Activated CD4-positive, alpha-beta T cell treated with anti-CD3 and anti-CD28 coated beads, Interleukin-2, amount 10 ng/mL, durations not matched to agents 7 days and 5 days (primary cell): Measurements from ENCODE around the gene NEO1. TPM values are rescaled to one million over a fixed set of nuclear protein-coding genes. Genes with fewer than 3 reads are reported as not detected.

Source experiments
- CTCF ChIA-PET: fragments of 350-600 bp; sonication (Branson Sonifier 250); formaldehyde crosslinking; loops from one replicate; lab custom pipeline; 2021; ENCODE audit warnings: antibody characterized with exemption; lab: Charles Lee
- POLR2A ChIA-PET: fragments of 350-600 bp; sonication (Branson Sonifier 250); formaldehyde crosslinking; loops from one replicate; lab custom pipeline; 2021; ENCODE audit warnings: antibody characterized with exemption; lab: Charles Lee
- DNase-seq: peaks from one replicate; pipeline ENCODE4 v3.0.0-alpha.2; 2020
- H3K27ac Mint-ChIP-seq: one replicate; pipeline ENCODE4 v1.8.0; 2021; ENCODE audit warnings: mild to moderate bottlenecking, moderate library complexity, mixed read lengths
- H3K27me3 Mint-ChIP-seq: one replicate; pipeline ENCODE4 v1.8.0; 2021; ENCODE audit warnings: mixed read lengths
- H3K36me3 Mint-ChIP-seq: one replicate; pipeline ENCODE4 v1.8.0; 2021; ENCODE audit warnings: low read depth, mixed read lengths
- H3K4me1 Mint-ChIP-seq: one replicate; pipeline ENCODE4 v1.8.0; 2021; ENCODE audit warnings: mixed read lengths
- H3K4me3 Mint-ChIP-seq: one replicate; pipeline ENCODE4 v1.8.0; 2021; ENCODE audit warnings: mild to moderate bottlenecking, moderate library complexity, mixed read lengths
- H3K9me3 Mint-ChIP-seq: one replicate; pipeline ENCODE4 v1.8.0; 2021; ENCODE audit warnings: mixed read lengths
- total RNA-seq, 2 experiments: library from RNA; stranded (reverse); gene quantifications; one replicate each; pipeline ENCODE4 v1.2.3, GENCODE V29; 2021

The NEO1 gene
- total RNA-seq, 2 experiments from 2014 or later = 4.3 to 5.8 TPM

GRCh38 chr15:73305331-73306211, 253.3 kb downstream of the NEO1 start:
- DNase-seq = peak; percentile 36
- no peaks in the 10 kb centered on the region for H3K9me3 Mint-ChIP-seq
- ChIA-PET POLR2A (no interaction called here), CTCF (no interaction called here)
- H3K36me3 Mint-ChIP-seq = no peaks in the 10 kb centered on the region
- H3K4me3 Mint-ChIP-seq = no peak overlapping the region
- H3K27me3 Mint-ChIP-seq = peaks cover 2% of the 10 kb centered on the region
- H3K4me1 Mint-ChIP-seq = peaks cover 4% of the 10 kb centered on the region
- H3K27ac Mint-ChIP-seq = no peak overlapping the region

GRCh38 chr15:73308305-73308704, 256.0 kb downstream of the NEO1 start:
- H3K36me3 Mint-ChIP-seq = no peaks in the 10 kb centered on the region
- CTCF ChIA-PET = no interaction called here
- POLR2A ChIA-PET = interaction anchor here (0.6 kb wide), 1 partner anchor 441 kb away, joined by 3 read pairs; no protein-coding TSS in a partner anchor

GRCh38 chr15:73313861-73314260, 261.6 kb downstream of the NEO1 start:
- CTCF ChIA-PET = no interaction called here

More at GRCh38 chr15:73308305-73308704, 256.0 kb downstream of the NEO1 start:
- Mint-ChIP-seq H3K27ac (no peak overlapping the region), H3K27me3 (peaks cover 6% of the 10 kb centered on the region), H3K4me1 (peaks cover 3% of the 10 kb centered on the region), H3K4me3 (no peak overlapping the region), H3K9me3 (no peaks in the 10 kb centered on the region)
- no peak for DNase-seq

GRCh38 chr15:73317651-73318462, 265.6 kb downstream of the NEO1 start:
- no peak for DNase-seq
- no peak overlapping the region for H3K4me3 Mint-ChIP-seq
- no peaks in the 10 kb centered on the region for H3K4me1 Mint-ChIP-seq
- H3K27ac Mint-ChIP-seq = no peak overlapping the region
- POLR2A ChIA-PET = interaction anchor here (0.5 kb wide), 1 partner anchor 150 kb away, joined by 3 read pairs; no protein-coding TSS in a partner anchor
- no peaks in the 10 kb centered on the region for H3K36me3 Mint-ChIP-seq
- peaks cover 19% of the 10 kb centered on the region for H3K27me3 Mint-ChIP-seq
- H3K9me3 Mint-ChIP-seq = no peaks in the 10 kb centered on the region
- CTCF ChIA-PET = no interaction called here

More at GRCh38 chr15:73313861-73314260, 261.6 kb downstream of the NEO1 start:
- Mint-ChIP-seq H3K4me1 (no peaks in the 10 kb centered on the region), H3K36me3 (no peaks in the 10 kb centered on the region), H3K27me3 (peaks cover 20% of the 10 kb centered on the region), H3K4me3 (no peak overlapping the region), H3K9me3 (no peaks in the 10 kb centered on the region), H3K27ac (no peak overlapping the region)
- POLR2A ChIA-PET = no interaction called here
- DNase-seq = no peak

GRCh38 chr15:73318463-73319351, 266.4 kb downstream of the NEO1 start:
- no peak for DNase-seq
- Mint-ChIP-seq H3K36me3 (no peaks in the 10 kb centered on the region), H3K27me3 (peaks cover 19% of the 10 kb centered on the region), H3K4me1 (no peaks in the 10 kb centered on the region), H3K9me3 (no peaks in the 10 kb centered on the region), H3K27ac (no peak overlapping the region), H3K4me3 (no peak overlapping the region)
- CTCF ChIA-PET = no interaction called here
- POLR2A ChIA-PET = interaction anchor here (0.5 kb wide), 1 partner anchor 149 kb away, joined by 3 read pairs; no protein-coding TSS in a partner anchor

GRCh38 chr15:73319460-73320245, 267.4 kb downstream of the NEO1 start:
- ChIA-PET CTCF (interaction anchor here (0.5 kb wide), 1 partner anchor 821 kb away, joined by 4 read pairs; no protein-coding TSS in a partner anchor), POLR2A (no interaction called here)
- no peak overlapping the region for H3K27ac Mint-ChIP-seq
- H3K27me3 Mint-ChIP-seq = peaks cover 19% of the 10 kb centered on the region
- no peak for DNase-seq
- H3K9me3 Mint-ChIP-seq = no peaks in the 10 kb centered on the region
- no peaks in the 10 kb centered on the region for H3K4me1 Mint-ChIP-seq
- H3K4me3 Mint-ChIP-seq = no peak overlapping the region
- H3K36me3 Mint-ChIP-seq = no peaks in the 10 kb centered on the region

GRCh38 chr15:73320619-73321180, 268.4 kb downstream of the NEO1 start:
- Mint-ChIP-seq H3K4me1 (no peaks in the 10 kb centered on the region), H3K27ac (no peak overlapping the region), H3K27me3 (peaks cover 16% of the 10 kb centered on the region), H3K4me3 (no peak overlapping the region), H3K36me3 (no peaks in the 10 kb centered on the region), H3K9me3 (no peaks in the 10 kb centered on the region)
- CTCF ChIA-PET = no interaction called here
- POLR2A ChIA-PET = no interaction called here
- no peak for DNase-seq

GRCh38 chr15:73321496-73322450, 269.5 kb downstream of the NEO1 start:
- Mint-ChIP-seq H3K9me3 (no peaks in the 10 kb centered on the region), H3K4me3 (no peak overlapping the region), H3K27ac (no peak overlapping the region), H3K36me3 (no peaks in the 10 kb centered on the region), H3K4me1 (no peaks in the 10 kb centered on the region), H3K27me3 (peaks cover 14% of the 10 kb centered on the region)
- ChIA-PET CTCF (interaction anchor here (1.6 kb wide), 1 partner anchor 12 kb away, joined by 3 read pairs; no protein-coding TSS in a partner anchor), POLR2A (no interaction called here)
- DNase-seq = no peak

GRCh38 chr15:73322665-73323373, 270.6 kb downstream of the NEO1 start:
- no peak overlapping the region for H3K27ac Mint-ChIP-seq
- no peaks in the 10 kb centered on the region for H3K4me1 Mint-ChIP-seq
- POLR2A ChIA-PET = no interaction called here
- no peaks in the 10 kb centered on the region for H3K9me3 Mint-ChIP-seq
- no peaks in the 10 kb centered on the region for H3K36me3 Mint-ChIP-seq
- no peak for DNase-seq
- peaks cover 9% of the 10 kb centered on the region for H3K27me3 Mint-ChIP-seq
- H3K4me3 Mint-ChIP-seq = no peak overlapping the region
- CTCF ChIA-PET = interaction anchor here (1.6 kb wide), 1 partner anchor 11 kb away, joined by 3 read pairs; no protein-coding TSS in a partner anchor

- Mint-ChIP-seq H3K36me3 (no peaks in the 10 kb centered on the region), H3K9me3 (no peaks in the 10 kb centered on the region), H3K27me3 (peaks cover 6% of the 10 kb centered on the region), H3K4me1 (no peaks in the 10 kb centered on the region), H3K4me3 (no peak overlapping the region), H3K27ac (no peak overlapping the region)
- CTCF ChIA-PET = no interaction called here
- no peak for DNase-seq
- POLR2A ChIA-PET = no interaction called here
These were observed 271.2 kb downstream of the NEO1 start for GRCh38 chr15:73323374-73323955.
